Measurements from ENCODE around the gene DEXI. TPM values are rescaled to one million over a fixed set of nuclear protein-coding genes. Genes with fewer than 3 reads are reported as not detected.

The DEXI gene
- total RNA-seq, 2 donors from 2014 or later, result 29.8 to 51.1 TPM

DNA sequence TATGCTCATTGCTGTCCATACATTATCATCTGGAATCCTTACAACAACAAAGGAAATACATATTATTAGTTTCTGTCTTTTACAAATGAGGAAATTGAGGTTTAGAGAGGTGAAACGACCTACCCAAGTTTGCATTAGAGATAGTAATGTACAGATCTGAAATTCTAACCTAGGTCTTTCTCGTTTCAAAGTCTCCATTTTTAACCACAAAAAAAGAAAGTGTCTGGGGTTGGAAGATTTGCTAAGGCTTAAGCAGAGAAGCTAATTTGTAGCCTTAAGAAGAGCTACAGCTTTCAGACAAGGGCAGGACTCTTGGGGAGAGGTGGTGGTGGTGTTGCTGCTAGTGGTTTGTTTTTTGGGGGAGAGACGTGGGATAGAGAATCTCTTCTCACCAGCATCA lies 46.1 kb downstream of the DEXI start:
- H3K27ac ChIP-seq, result peak overlapping the region in 1 of 4 donors; percentile 33
- DNase-seq, result no peak
- intact Hi-C loops (cut with DNase I), result no loop called here
- no peak for ATAC-seq
- no peaks in the 10 kb centered on the region for H3K4me1 ChIP-seq
- no peak for TF ChIP-seq POLR2A (IDR thresholded peaks at IDR 0.05)
- TF ChIP-seq, protein P1, sequence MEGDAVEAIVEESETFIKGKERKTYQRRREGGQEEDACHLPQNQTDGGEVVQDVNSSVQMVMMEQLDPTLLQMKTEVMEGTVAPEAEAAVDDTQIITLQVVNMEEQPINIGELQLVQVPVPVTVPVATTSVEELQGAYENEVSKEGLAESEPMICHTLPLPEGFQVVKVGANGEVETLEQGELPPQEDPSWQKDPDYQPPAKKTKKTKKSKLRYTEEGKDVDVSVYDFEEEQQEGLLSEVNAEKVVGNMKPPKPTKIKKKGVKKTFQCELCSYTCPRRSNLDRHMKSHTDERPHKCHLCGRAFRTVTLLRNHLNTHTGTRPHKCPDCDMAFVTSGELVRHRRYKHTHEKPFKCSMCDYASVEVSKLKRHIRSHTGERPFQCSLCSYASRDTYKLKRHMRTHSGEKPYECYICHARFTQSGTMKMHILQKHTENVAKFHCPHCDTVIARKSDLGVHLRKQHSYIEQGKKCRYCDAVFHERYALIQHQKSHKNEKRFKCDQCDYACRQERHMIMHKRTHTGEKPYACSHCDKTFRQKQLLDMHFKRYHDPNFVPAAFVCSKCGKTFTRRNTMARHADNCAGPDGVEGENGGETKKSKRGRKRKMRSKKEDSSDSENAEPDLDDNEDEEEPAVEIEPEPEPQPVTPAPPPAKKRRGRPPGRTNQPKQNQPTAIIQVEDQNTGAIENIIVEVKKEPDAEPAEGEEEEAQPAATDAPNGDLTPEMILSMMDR (IDR thresholded peaks at IDR 0.05), result no peak
- H3K36me3 ChIP-seq (replicated peaks in 1 of 2; ENCODE audit: insufficient read depth in 1 of 2, low read depth in 2 of 2), result no peaks in the 10 kb centered on the region
- no peaks in the 10 kb centered on the region for H3K9me3 ChIP-seq
- 47 to 66% methylated on average over 3 of the region's 3 CpGs for WGBS, 2 donors
- no peaks in the 10 kb centered on the region for H3K27me3 ChIP-seq
- H3K4me3 ChIP-seq, result no peak overlapping the region

DNA sequence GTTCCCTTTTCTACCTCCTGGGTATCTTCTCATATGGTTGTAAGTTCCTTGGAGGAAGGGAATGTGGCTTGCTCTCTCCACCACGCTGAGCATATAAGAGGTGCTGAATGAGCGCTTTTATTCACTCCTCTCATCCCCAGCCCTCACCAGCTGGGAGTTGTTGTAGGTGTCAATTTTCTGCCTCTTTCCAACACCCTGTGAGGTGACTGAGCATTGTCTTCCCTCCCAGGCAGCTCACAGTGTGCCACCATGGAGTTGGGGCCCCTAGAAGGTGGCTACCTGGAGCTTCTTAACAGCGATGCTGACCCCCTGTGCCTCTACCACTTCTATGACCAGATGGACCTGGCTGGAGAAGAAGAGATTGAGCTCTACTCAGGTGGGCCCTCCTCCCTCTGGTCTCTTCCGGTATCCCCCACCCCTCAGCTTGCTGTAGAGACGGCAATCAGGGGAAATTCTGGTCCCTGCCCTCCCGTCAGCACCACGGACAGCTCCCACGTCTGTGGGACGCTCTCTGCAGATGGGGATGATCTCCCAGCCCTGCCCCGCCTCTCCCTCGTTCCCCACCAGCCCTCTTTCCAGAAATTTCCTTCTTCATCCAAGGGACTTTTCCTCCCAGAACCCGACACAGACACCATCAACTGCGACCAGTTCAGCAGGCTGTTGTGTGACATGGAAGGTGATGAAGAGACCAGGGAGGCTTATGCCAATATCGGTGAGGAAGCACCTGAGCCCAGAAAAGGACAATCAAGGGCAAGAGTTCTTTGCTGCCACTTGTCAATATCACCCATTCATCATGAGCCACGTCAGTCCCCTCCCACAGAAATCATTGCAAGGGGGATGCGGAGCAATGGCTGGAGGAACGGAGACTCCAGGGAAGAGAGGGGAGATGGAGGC lies 47.0 kb downstream of the DEXI start:
- H3K36me3 ChIP-seq (replicated peaks in 1 of 2; ENCODE audit: insufficient read depth in 1 of 2, low read depth in 2 of 2), result no peaks in the 10 kb centered on the region
- intact Hi-C loops (cut with DNase I), result no loop called here
- H3K27ac ChIP-seq, result no peak overlapping the region
- WGBS, 2 donors, result 33 to 46% methylated on average over 14 to 17 of the region's 17 CpGs
- no peak overlapping the region for H3K4me3 ChIP-seq
- DNase-seq, result peak in 1 of 4 donors; percentile 28
- TF ChIP-seq POLR2A (IDR thresholded peaks at IDR 0.05), result no peak
- TF ChIP-seq, protein P1 (IDR thresholded peaks at IDR 0.05), result no peak
- no peaks in the 10 kb centered on the region for H3K27me3 ChIP-seq
- ATAC-seq, result no peak
- no peaks in the 10 kb centered on the region for H3K9me3 ChIP-seq
- no peaks in the 10 kb centered on the region for H3K4me1 ChIP-seq

DNA sequence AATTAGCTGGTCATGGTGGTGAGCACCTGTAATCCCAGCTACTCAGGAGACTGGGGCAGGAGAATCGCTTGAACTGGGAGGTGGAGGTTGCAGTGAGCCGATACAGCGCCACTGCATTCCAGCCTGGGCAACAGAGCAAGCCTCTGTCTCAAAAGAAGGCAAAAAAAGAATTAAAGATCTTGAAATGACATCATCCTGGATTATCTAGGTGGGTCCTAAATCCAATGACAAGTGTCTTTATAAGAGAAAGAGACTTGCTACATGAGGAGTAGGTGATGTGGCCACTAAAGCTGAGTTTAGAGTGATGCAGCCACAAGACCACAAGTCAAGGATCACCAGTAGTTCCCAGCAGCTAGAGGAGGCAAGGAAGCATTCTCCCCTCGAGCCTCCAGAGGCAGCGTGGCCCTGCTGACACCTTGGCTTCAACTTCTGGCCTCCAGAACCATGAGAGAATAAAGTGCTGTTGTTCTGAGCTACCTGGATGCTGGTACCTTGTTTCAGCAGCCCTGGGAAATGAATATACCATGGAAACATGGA lies 49.4 kb downstream of the DEXI start:
- no peaks in the 10 kb centered on the region for H3K36me3 ChIP-seq (replicated peaks in 1 of 2; ENCODE audit: insufficient read depth in 1 of 2, low read depth in 2 of 2)
- H3K27ac ChIP-seq, result no peak overlapping the region
- H3K4me3 ChIP-seq, result no peak overlapping the region
- no peaks in the 10 kb centered on the region for H3K27me3 ChIP-seq
- WGBS, 2 donors, result 87 to 90% methylated on average over 5 of the region's 5 CpGs
- ATAC-seq (no peak), DNase-seq (no peak)
- no peaks in the 10 kb centered on the region for H3K9me3 ChIP-seq
- no peaks in the 10 kb centered on the region for H3K4me1 ChIP-seq
- no peak for TF ChIP-seq POLR2A (IDR thresholded peaks at IDR 0.05)
- TF ChIP-seq, protein P1 (IDR thresholded peaks at IDR 0.05), result no peak
- intact Hi-C loops (cut with DNase I), result no loop called here

DNA sequence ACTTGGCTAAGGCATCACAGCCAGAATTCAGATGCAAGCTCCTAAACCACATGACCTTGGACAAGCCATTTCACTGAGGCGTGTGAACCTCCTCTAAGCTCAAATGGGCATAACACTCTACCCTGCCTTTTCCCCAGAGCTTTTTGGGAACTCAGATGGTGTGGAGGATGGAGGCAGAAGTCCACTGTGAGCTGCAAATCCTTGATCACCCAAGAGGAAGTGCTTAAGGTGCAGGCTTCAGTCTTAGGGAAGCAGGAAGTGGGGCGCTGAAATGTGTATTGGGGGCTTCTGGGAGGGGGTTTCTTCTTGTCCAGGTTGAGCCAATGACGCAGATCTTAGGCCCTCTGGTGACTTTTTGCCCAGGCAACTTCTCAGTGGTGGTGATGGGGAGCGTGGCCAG lies 52.4 kb downstream of the DEXI start:
- no peaks in the 10 kb centered on the region for H3K4me1 ChIP-seq
- DNase-seq, result no peak
- TF ChIP-seq POLR2A (IDR thresholded peaks at IDR 0.05), result no peak
- TF ChIP-seq, protein P1 (IDR thresholded peaks at IDR 0.05), result no peak
- no peaks in the 10 kb centered on the region for H3K27me3 ChIP-seq
- no peaks in the 10 kb centered on the region for H3K9me3 ChIP-seq
- intact Hi-C loops (cut with DNase I), result no loop called here
- H3K4me3 ChIP-seq, result no peak overlapping the region
- WGBS, 2 donors, result 50 to 69% methylated on average over 1 to 4 of the region's 4 CpGs
- H3K27ac ChIP-seq, result no peak overlapping the region
- no peaks in the 10 kb centered on the region for H3K36me3 ChIP-seq (replicated peaks in 1 of 2; ENCODE audit: insufficient read depth in 1 of 2, low read depth in 2 of 2)
- no peak for ATAC-seq

Data from body of pancreas (tissue), 4 donors.